Neural crest cell (in vitro differentiated cells): ENCODE measurements around the gene ARL15. TPM values are rescaled to one million over a fixed set of nuclear protein-coding genes. Genes with fewer than 3 reads are reported as not detected.

Experiments
- DNase-seq: peaks from one replicate; pipeline ENCODE4 v3.0.0; 2021; ENCODE audit warnings: low read depth, mixed read lengths, low spot score
- H3K27ac Mint-ChIP-seq: one replicate; pipeline ENCODE4 v1.8.0; 2021; ENCODE audit warnings: mild to moderate bottlenecking, mixed read lengths; ENCODE audit not compliant: unreplicated experiment
- H3K27me3 Mint-ChIP-seq: 2 replicates; pipeline ENCODE4 v1.8.0; 2021; ENCODE audit warnings: low read depth, mild to moderate bottlenecking, mixed read lengths
- H3K36me3 Mint-ChIP-seq: 2 replicates; pipeline ENCODE4 v1.8.0; 2021; ENCODE audit warnings: low read depth, mild to moderate bottlenecking, mixed read lengths
- H3K4me1 Mint-ChIP-seq: 2 replicates; pipeline ENCODE4 v1.8.0; 2021; ENCODE audit warnings: mixed read lengths
- H3K4me3 Mint-ChIP-seq: one replicate; pipeline ENCODE4 v1.8.0; 2021; ENCODE audit warnings: mild to moderate bottlenecking, mixed read lengths
- H3K9me3 Mint-ChIP-seq: 2 replicates; pipeline ENCODE4 v1.8.0; 2021; ENCODE audit warnings: mixed read lengths
- CTCF ChIP-seq: fragments of 200-600 bp; sonication (generic); conservative IDR thresholded peaks from 2 replicates; pipeline ENCODE4 v1.5.0; 2021; ENCODE audit warnings: antibody characterized with exemption, mild to moderate bottlenecking
- total RNA-seq: library from RNA; stranded (reverse); gene quantifications from 2 replicates; pipeline ENCODE4 v1.2.1, GENCODE V29; 2021

ARL15 gene
- total RNA-seq, 1 donor from 2014 or later = 18.4 TPM

GRCh38 chr5:54030981-54031380 is 279.4 kb downstream of the ARL15 start:
- no peaks in the 10 kb centered on the region for H3K9me3 Mint-ChIP-seq
- no peak overlapping the region for H3K27ac Mint-ChIP-seq
- TF ChIP-seq CTCF = no peak
- no peaks in the 10 kb centered on the region for H3K36me3 Mint-ChIP-seq
- H3K4me3 Mint-ChIP-seq = no peak overlapping the region
- no peak for DNase-seq
- H3K27me3 Mint-ChIP-seq = no peaks in the 10 kb centered on the region
- H3K4me1 Mint-ChIP-seq = no peaks in the 10 kb centered on the region

- no peak overlapping the region for H3K4me3 Mint-ChIP-seq
- DNase-seq = no peak
- H3K27ac Mint-ChIP-seq = no peak overlapping the region
- H3K4me1 Mint-ChIP-seq = peaks cover 25% of the 10 kb centered on the region
- H3K27me3 Mint-ChIP-seq = no peaks in the 10 kb centered on the region
- no peaks in the 10 kb centered on the region for H3K36me3 Mint-ChIP-seq
- no peak for TF ChIP-seq CTCF
- no peaks in the 10 kb centered on the region for H3K9me3 Mint-ChIP-seq
Measured at GRCh38 chr5:54024466-54024865, 285.9 kb downstream of the ARL15 start.

- H3K9me3 Mint-ChIP-seq = no peaks in the 10 kb centered on the region
- no peak overlapping the region for H3K4me3 Mint-ChIP-seq
- H3K36me3 Mint-ChIP-seq = peaks cover 3% of the 10 kb centered on the region
- no peak for TF ChIP-seq CTCF
- no peak for DNase-seq
- H3K27ac Mint-ChIP-seq = no peak overlapping the region
- H3K27me3 Mint-ChIP-seq = no peaks in the 10 kb centered on the region
- H3K4me1 Mint-ChIP-seq = peaks cover 45% of the 10 kb centered on the region
Measured at GRCh38 chr5:54022223-54022622, 288.1 kb downstream of the ARL15 start.

GRCh38 chr5:54021431-54022164 is 288.8 kb downstream of the ARL15 start:
- TF ChIP-seq CTCF = no peak
- H3K36me3 Mint-ChIP-seq = peaks cover 3% of the 10 kb centered on the region
- H3K4me3 Mint-ChIP-seq = no peak overlapping the region
- H3K4me1 Mint-ChIP-seq = peaks cover 51% of the 10 kb centered on the region
- no peak for DNase-seq
- H3K27ac Mint-ChIP-seq = no peak overlapping the region
- H3K9me3 Mint-ChIP-seq = no peaks in the 10 kb centered on the region
- H3K27me3 Mint-ChIP-seq = no peaks in the 10 kb centered on the region

GRCh38 chr5:54018438-54018837 is 291.9 kb downstream of the ARL15 start:
- Mint-ChIP-seq H3K4me3 (peak overlapping the region; percentile 9), H3K36me3 (peaks cover 17% of the 10 kb centered on the region), H3K27me3 (no peaks in the 10 kb centered on the region), H3K27ac (no peak overlapping the region), H3K9me3 (peaks cover 9% of the 10 kb centered on the region), H3K4me1 (peaks cover 59% of the 10 kb centered on the region)
- no peak for DNase-seq
- no peak for TF ChIP-seq CTCF
